GM19468 (cell line): Measurements from ENCODE around the gene SOD3.

Experiments
- ATAC-seq: cut with Tn5 transposase; IDR thresholded peaks from one replicate; pipeline ENCODE4 v1.9.1; 2021; ENCODE audit warnings: mild to moderate bottlenecking, moderate library complexity, moderate number of reproducible peaks; ENCODE audit not compliant: unreplicated experiment; ENCODE audit errors: extremely low read depth

The SOD3 gene

DNA sequence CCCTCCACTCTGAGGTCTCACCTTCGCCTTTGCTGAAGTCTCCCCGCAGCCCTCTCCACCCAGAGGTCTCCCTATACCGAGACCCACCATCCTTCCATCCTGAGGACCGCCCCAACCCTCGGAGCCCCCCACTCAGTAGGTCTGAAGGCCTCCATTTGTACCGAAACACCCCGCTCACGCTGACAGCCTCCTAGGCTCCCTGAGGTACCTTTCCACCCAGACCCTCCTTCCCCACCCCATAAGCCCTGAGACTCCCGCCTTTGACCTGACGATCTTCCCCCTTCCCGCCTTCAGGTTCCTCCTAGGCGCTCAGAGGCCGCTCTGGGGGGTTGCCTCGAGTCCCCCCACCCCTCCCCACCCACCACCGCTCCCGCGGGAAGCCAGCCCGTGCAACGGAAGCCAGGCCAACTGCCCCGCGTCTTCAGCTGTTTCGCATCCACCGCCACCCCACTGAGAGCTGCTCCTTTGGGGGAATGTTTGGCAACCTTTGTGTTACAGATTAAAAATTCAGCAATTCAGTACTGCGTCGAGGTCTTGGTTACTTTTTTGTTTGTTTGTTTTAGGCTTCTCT, 5.0 kb downstream of the SOD3 start:
- no peak for ATAC-seq

DNA sequence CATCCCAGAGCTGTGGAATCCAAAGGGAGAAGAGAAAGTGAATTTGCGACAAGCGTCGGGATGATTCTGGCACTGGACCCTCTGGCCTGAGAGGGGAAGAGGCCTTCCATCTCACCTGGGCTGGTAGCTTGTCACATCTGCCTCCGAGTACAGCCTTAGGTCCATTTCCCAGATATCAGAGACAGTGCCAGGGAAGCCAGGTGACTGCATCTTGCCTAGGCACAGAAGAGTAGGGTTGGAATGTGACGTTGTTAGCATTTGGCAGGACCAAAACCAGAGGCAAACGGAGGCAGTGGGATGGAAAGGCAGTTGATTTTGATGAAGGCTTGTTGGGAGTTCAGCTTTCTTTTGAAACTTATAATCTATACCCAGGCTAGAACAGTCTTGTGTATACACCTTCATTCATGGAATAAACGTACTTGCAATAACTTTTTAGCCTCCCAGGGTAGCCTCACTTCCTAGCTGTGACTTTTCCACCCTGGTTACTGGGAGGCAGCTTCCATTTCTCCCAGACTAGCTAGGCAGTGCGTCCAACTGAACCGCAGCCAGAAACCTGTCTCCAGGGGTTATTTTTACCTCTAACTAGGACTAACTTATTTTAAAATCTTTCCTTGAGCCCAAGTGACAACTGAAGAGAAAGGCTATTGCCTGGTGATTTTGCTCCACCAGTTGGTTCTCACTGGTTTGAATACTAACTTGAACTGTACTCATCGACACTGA, 5.9 kb downstream of the SOD3 start:
- no peak for ATAC-seq

DNA sequence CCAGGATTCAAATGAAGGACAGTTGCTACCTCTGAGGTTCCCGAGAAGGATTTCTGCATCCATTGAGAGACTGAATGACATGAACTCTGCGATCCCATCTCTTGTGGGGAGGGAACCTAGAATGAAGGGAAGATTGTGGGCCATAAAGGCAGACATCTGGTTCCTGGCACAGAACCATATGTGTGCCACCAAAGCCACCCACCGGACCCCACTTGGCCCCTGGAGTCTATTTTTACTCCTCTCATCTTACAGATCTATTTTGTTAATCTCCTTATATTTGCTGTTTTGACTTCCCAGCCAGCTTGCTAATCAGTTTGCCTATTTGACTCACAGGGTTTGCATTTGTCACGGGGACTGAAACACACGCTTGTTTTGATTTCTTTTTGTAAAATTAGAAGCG, 7.3 kb downstream of the SOD3 start:
- ATAC-seq = no peak

DNA sequence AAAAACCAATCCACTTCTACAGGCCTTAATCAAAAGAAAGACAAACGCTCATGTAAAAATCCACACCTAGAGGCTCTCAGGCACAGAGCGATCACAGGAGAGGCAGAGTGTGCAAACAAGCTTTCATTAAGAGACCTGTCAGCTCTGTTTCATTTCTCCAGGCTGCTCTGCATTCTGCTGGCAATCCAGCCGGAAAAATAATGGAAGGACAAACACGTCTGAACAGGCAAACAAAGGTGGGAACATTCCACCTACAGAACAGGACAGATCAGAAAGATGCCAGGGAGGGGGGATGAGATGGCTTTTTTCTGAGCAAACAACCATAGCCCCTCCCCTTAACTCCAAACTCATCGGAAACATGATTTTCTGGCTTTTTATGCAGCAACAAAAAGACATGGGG, 9.7 kb downstream of the SOD3 start:
- no peak for ATAC-seq

DNA sequence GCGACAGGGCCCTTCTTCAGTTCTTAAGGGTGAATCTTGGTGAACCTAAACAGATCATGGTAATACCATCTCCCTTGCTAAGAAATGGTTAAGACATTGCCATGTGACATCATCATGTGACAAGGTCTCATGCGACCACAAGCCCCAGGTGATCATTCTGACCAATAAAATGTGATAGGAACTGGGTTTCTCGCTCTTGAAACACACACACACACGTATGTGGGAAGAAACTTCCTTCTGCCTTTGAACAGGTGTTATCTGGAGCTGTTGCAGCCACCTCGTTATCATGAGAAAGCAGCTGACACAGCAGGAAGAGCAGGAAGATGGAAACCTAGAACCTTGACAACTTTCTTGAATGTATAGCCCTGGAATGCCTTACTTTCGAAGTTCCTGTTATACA, 10.2 kb downstream of the SOD3 start:
- no peak for ATAC-seq

DNA sequence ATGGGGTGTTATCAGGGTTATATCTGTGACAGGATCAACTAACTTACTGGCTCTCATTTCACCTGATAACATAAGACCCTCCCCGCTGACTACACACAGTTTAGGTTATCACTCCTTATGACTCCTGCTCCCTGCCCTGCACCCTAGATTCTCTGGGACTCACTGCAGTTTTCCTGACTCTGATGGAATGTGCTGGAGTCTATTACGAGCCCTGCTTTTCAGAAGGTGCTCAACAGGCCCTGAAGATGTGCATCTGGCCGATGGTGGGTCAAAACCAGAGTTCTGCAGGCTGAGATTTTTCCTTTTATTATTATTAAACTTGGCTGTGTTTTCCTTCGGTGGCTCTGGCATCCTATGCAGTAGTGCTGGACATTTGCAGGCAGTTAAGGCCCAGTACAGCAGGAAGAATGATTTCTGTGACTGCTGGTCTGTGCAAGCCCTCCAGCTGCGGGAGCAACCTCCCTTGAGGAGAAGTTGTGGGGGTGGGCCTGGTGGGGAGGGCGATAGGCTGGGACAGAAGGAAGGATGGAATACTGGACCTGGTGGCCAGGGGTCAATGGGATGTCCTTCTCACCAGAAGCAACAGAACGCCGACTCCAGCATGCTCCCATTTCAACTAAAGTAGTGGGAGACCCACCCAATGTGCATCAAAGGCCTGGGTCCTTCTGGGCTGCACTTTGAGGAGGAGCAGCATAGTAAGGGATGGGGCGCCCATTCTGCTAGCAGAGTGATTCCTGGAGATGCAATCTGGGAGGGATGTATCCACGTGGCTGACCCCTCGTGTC, 11.0 kb downstream of the SOD3 start:
- ATAC-seq = no peak

DNA sequence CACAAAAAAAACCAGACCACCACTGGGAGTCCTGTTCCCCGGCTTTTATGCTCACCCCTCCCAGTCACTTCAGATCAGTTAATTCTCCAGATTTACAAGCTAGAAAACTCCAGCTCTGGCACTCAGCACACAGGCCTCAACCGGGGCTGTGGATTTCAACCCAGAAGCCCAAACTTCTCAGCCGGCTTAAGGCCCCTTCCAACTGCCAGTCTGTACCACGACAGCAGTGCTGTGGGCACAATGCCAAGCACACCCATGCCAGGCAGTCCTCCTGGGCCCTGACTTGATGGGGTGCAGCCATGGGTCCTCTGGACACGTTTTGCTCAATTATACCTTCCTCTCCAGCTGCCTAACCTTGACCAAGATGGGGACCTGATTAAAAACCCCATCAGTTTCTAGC, 12.2 kb downstream of the SOD3 start:
- no peak for ATAC-seq

DNA sequence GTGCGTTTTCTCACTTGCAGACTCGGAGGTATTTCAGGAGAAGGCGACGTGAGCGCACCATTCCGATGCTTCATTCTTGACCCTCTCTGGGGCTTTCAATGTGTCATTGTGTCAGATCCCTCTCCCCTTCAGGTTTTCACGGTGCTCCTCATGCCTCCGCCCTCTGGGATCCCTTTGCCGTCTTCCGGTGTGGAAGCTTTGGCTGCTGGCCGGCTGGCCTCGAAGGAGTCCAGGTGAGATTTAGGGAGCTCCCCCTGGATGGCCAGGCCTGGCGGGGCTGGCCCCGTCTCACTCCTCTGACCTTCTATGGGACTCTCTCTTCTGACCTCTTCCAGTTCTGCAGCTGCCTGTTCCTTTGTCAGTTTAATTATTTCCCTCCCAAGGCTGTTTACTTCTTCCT, 12.9 kb downstream of the SOD3 start:
- no peak for ATAC-seq

DNA sequence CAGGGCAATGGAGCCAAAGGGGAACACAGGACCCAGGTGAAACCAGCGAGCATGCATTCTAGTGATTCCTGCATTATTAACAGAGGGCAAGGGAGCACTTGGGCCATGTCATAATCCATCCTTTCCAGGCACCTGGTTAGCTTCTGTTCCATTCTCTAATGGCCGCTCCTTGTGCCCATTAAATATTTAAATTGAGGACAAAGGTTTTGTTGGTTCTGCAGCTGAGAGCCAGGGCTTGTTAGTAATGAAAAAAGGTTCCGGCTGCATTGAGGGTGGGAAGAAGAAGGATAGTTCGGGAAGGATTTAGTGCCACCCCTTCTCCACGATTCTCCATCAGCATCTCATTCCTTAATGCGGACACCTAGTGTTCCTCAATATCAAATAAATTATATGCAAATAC, 13.6 kb downstream of the SOD3 start:
- ATAC-seq = no peak

DNA sequence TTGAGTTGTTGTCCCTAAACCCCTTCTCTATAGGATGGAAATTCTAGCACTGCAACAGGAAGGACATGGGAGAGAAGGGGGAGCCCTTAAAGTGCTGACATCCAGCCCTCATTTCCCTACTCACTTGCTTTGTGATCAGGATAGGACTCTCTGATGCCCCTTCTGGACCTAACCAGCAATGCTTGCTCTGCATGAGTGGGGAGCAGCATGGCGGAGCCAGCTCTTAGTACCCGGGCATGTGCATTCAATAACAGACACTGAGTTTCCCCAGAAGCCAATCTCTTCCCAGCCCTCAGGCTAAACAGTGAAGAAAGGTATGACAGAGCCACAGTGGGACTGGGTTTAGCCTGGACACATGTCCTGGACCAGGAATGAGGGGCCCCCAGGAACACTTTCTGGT, 14.0 kb downstream of the SOD3 start:
- ATAC-seq = no peak

DNA sequence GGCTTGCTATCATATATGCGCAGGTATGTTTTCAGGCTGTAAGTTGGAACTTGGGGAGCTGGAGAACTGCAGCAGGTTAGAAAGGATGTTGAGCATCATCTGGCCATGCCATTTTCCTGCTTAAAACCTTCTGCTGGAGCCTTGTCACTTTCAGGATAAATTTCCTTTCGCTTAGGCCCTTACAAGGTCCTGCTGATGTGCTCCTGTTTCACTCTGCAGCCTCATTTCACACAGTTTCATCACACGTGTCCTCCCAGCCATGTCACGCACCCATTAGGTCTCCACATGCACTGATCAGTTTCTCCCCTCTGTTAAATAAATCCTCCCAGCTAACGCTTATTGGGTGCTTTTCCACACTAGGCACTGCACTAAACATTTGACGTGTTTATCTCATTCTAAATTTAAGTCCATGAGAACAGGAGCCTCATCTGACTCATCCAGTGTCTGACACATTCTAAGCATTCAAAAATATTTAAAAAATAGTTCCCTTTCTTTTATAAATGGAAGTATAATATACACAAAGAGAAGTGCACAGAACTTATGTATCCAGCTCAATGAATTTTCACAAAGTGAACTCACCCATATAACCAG, 14.5 kb downstream of the SOD3 start:
- ATAC-seq = no peak

DNA sequence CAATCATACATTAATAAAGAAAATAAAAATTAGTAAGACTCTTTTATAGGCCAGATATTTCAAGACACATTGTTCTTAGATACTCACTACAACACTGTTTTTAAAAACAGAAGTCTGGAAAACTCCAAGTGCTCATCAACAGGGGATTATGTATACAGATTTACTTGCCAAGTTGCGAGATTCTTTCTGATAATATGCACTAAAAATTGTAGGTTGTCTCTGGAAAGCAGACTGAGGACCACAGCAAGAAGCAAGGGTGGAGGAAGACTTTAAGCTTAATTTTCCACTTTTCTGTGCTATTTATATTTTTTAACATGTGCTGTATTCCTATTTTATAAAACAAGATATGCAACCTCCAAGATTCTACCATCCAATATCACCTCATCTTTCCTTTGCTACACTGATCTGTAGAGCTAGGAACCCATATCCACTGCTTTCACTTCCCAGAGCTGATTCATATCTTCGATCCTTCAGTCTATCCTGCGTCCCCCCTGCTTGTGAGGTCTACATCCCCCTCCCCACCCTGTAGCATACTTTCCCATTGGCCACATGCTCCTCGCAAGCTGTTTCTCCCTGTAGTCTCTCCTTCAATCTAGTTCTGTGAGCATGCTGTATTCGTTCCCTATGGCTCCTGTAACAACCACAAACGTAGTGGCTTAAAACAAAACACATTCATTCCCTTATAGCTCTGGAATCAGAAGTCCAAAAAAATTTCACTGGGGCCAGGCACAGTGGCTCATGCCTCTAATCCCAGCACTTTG, 15.7 kb downstream of the SOD3 start:
- no peak for ATAC-seq

DNA sequence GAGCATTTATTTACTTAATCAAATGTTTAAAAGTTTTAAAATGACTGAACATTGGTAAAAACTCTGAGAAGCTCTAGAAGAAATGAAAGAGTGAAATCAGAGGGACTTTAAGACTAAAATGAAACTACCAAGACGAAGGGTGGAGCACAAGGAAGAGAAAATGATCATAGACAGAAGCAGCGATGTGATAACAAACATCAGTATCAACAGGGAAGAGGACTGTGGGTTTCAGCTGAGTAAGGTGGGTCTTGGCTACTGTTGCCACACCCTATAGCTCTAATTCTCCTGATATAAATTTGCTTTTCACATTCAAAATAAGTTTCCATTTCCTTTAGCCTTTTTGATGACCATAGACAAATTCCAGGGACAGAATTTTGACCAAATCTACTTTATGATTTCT, 18.4 kb downstream of the SOD3 start:
- ATAC-seq = no peak

DNA sequence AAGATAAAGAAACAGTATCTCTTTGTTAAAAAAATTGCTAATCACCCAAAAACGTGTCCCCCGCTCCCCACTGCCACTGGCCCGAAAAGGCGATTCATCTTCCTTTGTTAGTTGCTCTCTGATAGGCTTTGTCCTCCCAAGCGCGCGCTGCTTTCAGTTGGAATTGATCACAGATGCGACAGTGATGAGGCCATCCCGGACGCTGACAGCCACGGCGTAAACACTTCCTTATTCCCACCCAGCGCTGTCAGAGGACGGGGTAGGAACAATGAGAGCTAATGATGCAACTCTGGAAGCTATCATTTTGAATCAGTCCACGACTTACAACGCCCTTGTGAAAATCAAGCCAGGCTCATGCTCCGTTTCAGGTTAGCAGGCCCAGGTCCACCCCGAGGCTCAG, 21.4 kb downstream of the SOD3 start:
- ATAC-seq = no peak

DNA sequence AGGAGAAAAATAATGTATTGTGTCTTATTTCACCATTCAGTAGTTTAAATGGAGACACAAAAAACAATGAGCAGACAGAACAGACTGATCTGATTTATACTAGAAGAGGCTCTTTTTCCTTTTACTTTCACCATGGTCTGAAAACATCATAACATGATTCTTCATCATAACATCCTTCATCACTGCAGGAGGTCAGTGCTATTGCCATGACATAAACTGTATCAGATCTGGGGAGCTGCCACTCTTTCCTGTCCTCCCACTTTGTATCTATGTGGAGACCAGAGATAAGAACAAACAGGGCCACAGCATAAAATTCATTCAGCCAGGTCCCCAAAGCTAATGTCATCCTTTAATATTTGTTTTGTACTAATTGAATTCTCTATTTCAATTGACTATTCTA, 25.2 kb downstream of the SOD3 start:
- ATAC-seq = no peak

DNA sequence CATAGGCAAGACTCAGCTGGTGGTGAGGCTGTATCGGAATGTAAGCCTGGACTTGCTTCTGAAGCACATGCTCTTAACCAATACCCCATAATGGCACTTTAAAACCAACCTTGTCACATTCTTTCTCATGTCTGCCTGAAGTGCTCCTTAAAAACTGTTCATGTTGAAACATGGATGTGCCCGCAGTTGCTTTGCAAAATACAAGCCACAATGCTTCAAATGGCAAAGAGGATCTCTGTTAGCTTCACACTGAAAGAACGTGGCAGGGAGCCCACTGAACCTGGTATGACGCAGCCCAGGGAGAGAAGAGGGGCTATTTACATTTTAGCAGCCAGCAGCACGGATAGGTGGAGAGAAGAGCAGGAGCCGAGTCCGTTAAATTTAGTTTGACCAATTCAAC, 29.3 kb downstream of the SOD3 start:
- ATAC-seq = no peak

DNA sequence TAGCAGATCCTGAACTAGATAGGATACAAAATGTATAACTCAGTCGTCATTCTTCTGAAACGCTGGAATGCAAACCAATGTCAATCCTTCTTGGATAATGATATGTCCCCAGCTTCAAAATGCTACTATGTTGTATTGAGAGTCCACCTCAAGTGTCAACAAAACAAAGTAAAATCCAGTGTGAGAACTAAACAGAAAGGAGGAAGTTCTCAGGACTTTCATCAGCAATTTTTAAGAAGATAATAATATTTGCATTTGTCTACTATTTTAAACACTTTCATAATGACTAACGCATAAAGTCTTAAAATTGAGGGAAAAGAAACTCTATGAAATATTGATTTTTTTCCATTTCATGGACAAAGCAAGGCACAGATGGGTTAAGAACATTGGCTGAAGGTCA, 36.3 kb downstream of the SOD3 start:
- no peak for ATAC-seq

DNA sequence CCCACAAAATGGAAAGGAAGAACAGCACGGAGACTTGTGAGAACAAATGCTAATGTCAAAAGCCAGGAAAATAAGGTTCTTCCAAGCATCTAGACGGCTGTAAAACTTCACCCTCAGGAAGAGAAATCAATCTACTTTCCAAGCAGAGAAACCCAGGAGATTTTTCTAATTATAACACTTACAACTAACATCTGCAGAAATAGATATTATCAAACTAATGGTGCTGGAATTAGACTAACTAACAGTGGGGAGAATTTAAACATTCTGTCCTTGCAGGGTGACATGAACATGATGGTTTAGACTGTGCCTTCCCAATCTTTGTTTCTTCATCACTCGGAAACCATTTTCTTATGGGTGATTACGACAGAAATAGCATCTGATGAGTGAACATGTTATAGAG, 40.3 kb downstream of the SOD3 start:
- ATAC-seq = no peak

DNA sequence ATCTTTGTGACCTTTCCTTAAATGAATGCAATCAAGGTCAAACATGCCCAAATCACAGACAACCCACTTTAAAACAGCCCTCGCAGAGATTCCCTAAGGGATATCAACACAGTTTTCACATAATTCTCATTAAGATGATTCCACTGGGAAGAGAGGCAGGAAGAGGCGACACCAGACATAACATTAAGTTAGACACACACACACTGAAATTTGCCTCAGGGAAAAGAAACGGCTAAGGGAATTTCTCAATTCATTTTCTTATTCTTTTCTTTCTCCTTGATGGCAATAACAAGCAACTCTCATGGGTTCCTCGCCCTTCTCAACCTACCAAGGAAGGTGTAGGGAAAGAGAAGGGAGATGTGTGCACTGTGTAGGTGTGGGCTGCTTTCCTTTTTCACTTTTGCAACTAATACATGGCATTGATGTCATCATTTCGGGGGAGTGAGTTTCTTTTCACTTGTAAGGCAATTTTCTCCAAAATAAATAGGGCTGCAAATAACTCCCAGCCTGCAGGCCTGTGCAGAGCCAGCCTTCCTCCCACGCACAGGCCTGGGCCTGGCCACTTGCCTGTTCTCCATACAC, 41.4 kb downstream of the SOD3 start:
- ATAC-seq = no peak

DNA sequence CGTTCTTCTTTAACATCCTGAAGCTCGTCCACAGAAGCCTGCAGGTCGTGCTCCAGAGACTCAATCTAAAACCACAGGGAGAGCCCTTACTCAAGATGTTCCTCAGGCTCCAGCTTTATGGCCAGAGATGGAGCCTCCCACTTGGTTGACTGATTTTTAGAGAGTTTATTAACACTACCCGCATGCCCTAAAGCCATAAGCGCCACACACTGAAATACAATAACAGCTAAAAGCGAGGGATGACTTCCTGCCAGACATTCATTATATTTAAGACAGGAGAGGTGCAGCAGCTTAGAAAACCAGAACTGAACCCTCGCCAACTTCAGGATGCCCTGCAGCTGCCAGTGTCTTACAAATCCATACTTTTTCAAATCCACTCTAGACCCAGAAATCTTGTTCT, 42.0 kb downstream of the SOD3 start:
- ATAC-seq = no peak
